IMR-90 (cell line): Measurements from ENCODE around the gene DYNLL2. TPM values are rescaled to one million over a fixed set of nuclear protein-coding genes. Genes with fewer than 3 reads are reported as not detected.

Experiments
- ATAC-seq: fragments of 200-7000 bp; cut with Tn5 transposase; 2 replicates; pipeline ENCODE4 v1.9.1; 2020; ENCODE audit warnings: low read depth, mild to moderate bottlenecking, moderate library complexity
- BruUV-seq: library from RNA; stranded (reverse); fragments of 400-500 nt; replicated peaks from 2 replicates; lab custom pipeline; 2021; lab: Mats Ljungman, UMichigan
- CTCF ChIA-PET: fragments of 300-600 bp; formaldehyde crosslinking; extraction: SDS; loops from one replicate; lab custom pipeline; 2021; ENCODE audit warnings: antibody characterized with exemption; lab: Yijun Ruan, JAX
- POLR2A ChIA-PET: fragments of 300-600 bp; sonication (Branson Sonifier 250); formaldehyde crosslinking; loops from one replicate; lab custom pipeline; 2022; ENCODE audit warnings: antibody characterized with exemption; ENCODE audit not compliant: unreplicated experiment; lab: Charles Lee
- DNase-seq: peaks from one replicate; pipeline ENCODE4 v3.0.0; 2013
- H2AFZ ChIP-seq: replicated peaks from 2 replicates; pipeline ENCODE3; 2013; ENCODE audit warnings: low read length, mild to moderate bottlenecking; ENCODE audit not compliant: poor library complexity
- H2AK5ac ChIP-seq: 2 replicates; pipeline ENCODE4 v1.6.1; 2013; ENCODE audit warnings: low read depth, low read length, inconsistent platforms
- H2AK9ac ChIP-seq: replicated peaks from 2 replicates; pipeline ENCODE3; 2013; ENCODE audit warnings: mild to moderate bottlenecking, low read depth, low read length, moderate library complexity; ENCODE audit not compliant: poor library complexity
- H2BK120ac ChIP-seq: 2 replicates; pipeline ENCODE4 v1.6.1; 2013; ENCODE audit warnings: low read depth, low read length, inconsistent platforms
- H2BK15ac ChIP-seq: 3 replicates; pipeline ENCODE4 v1.6.1; 2013; ENCODE audit warnings: low read depth, low read length, inconsistent platforms
- H2BK20ac ChIP-seq: 2 replicates; pipeline ENCODE4 v1.6.1; 2013; ENCODE audit warnings: low read depth, mild to moderate bottlenecking, inconsistent platforms, low read length, moderate library complexity
- H2BK5ac ChIP-seq: 2 replicates; pipeline ENCODE4 v1.6.1; 2013; ENCODE audit warnings: mild to moderate bottlenecking, low read depth, low read length, inconsistent platforms; ENCODE audit not compliant: poor library complexity, severe bottlenecking
- H3K14ac ChIP-seq: replicated peaks from 2 replicates; pipeline ENCODE4 v1.6.1; 2013; ENCODE audit warnings: low read depth, low read length, inconsistent platforms
- H3K18ac ChIP-seq: 2 replicates; pipeline ENCODE4 v1.6.1; 2013; ENCODE audit warnings: low read depth, low read length, control low read depth
- H3K23ac ChIP-seq: 2 replicates; pipeline ENCODE4 v1.6.1; 2013; ENCODE audit warnings: low read depth, low read length, inconsistent platforms
- H3K27ac ChIP-seq: 2 replicates; pipeline ENCODE4 v1.5.1; 2013; ENCODE audit warnings: mild to moderate bottlenecking, control low read depth, low read length; ENCODE audit not compliant: insufficient read depth
- H3K27me3 ChIP-seq: 2 replicates; pipeline ENCODE4 v1.6.1; 2013; ENCODE audit warnings: low read length; ENCODE audit not compliant: control insufficient read depth, insufficient read depth
- H3K36me3 ChIP-seq: 2 replicates; pipeline ENCODE4 v1.6.1; 2013; ENCODE audit warnings: low read length, mixed read lengths; ENCODE audit not compliant: control insufficient read depth, insufficient read depth
- H3K4ac ChIP-seq: 2 replicates; pipeline ENCODE4 v1.6.1; 2013; ENCODE audit warnings: low read depth, low read length, inconsistent platforms
- H3K4me1 ChIP-seq: 2 replicates; pipeline ENCODE4 v1.6.1; 2013; ENCODE audit warnings: low read length, mixed read lengths; ENCODE audit not compliant: control insufficient read depth, insufficient read depth
- H3K4me2 ChIP-seq: 2 replicates; pipeline ENCODE4 v1.6.1; 2013; ENCODE audit warnings: low read depth, mild to moderate bottlenecking, control low read depth, low read length, moderate library complexity
- H3K4me3 ChIP-seq: 2 replicates; pipeline ENCODE4 v1.5.1; 2013; ENCODE audit warnings: low read depth, mild to moderate bottlenecking, control low read depth, low read length, moderate library complexity; ENCODE audit not compliant: insufficient read depth
- H3K56ac ChIP-seq: 2 replicates; pipeline ENCODE4 v1.6.1; 2013; ENCODE audit warnings: low read length, inconsistent platforms; ENCODE audit not compliant: insufficient read depth; ENCODE audit errors: extremely low read depth
- H3K79me1 ChIP-seq, 2 experiments: 2 replicates each; pipeline ENCODE4 v1.6.1; 2013; ENCODE audit warnings: low read length in 2 of 2, inconsistent platforms in 1 of 2, low read depth in 1 of 2
- H3K9ac ChIP-seq: 2 replicates; pipeline ENCODE4 v1.6.1; 2013; ENCODE audit warnings: low read depth, low read length, control low read depth
- H3K9me1 ChIP-seq: 2 replicates; pipeline ENCODE4 v1.6.1; 2013; ENCODE audit warnings: low read length, inconsistent platforms; ENCODE audit not compliant: insufficient read depth
- H3K9me3 ChIP-seq: 2 replicates; pipeline ENCODE4 v1.6.1; 2013; ENCODE audit warnings: low read length; ENCODE audit not compliant: control insufficient read depth, insufficient read depth
- H4K20me1 ChIP-seq: 2 replicates; pipeline ENCODE4 v1.6.1; 2013; ENCODE audit warnings: low read length, inconsistent platforms; ENCODE audit not compliant: insufficient read depth
- H4K5ac ChIP-seq: 2 replicates; pipeline ENCODE4 v1.6.1; 2013; ENCODE audit warnings: mild to moderate bottlenecking, low read depth, low read length, control low read depth
- H4K8ac ChIP-seq, 2 experiments: 2 replicates each; pipeline ENCODE4 v1.6.1; 2013; ENCODE audit warnings: low read depth in 2 of 2, low read length in 2 of 2, control low read depth in 1 of 2, inconsistent platforms in 1 of 2
- H4K91ac ChIP-seq: 2 replicates; pipeline ENCODE4 v1.6.1; 2013; ENCODE audit warnings: low read depth, low read length, inconsistent platforms; ENCODE audit not compliant: insufficient read depth
- BHLHE40 ChIP-seq: fragments of 150-350 bp; IDR thresholded peaks from 2 replicates; pipeline ENCODE4 v1.6.1; 2016; ENCODE audit warnings: mild to moderate bottlenecking, low read depth, low read length
- CEBPB ChIP-seq: IDR thresholded peaks from 2 replicates; pipeline ENCODE4 v1.6.1; 2012; ENCODE audit warnings: low read depth, low read length, improper control_type of control experiment
- CHD1 ChIP-seq: IDR thresholded peaks from 2 replicates; pipeline ENCODE4 v1.6.1; 2012; ENCODE audit warnings: low read depth, low read length, improper control_type of control experiment
- CTCF ChIP-seq: conservative IDR thresholded peaks from 2 replicates; pipeline ENCODE4 v1.5.1; 2012; ENCODE audit warnings: mild to moderate bottlenecking, low read depth, low read length, improper control_type of control experiment
- ELK1 ChIP-seq: fragments of 150-350 bp; IDR thresholded peaks from 2 replicates; pipeline ENCODE4 v1.6.1; 2016; ENCODE audit warnings: low read depth, mild to moderate bottlenecking, low read length, moderate library complexity, borderline replicate concordance
- FOS ChIP-seq: fragments of 150-350 bp; IDR thresholded peaks from 2 replicates; pipeline ENCODE4 v1.6.1; 2016; ENCODE audit warnings: low read depth, low read length
- MAFK ChIP-seq: IDR thresholded peaks from 2 replicates; pipeline ENCODE4 v1.6.1; 2012; ENCODE audit warnings: low read depth, low read length, improper control_type of control experiment
- MAZ ChIP-seq: IDR thresholded peaks from 2 replicates; pipeline ENCODE4 v1.6.1; 2012; ENCODE audit warnings: low read depth, mild to moderate bottlenecking, low read length, improper control_type of control experiment, moderate library complexity, borderline replicate concordance
- MXI1 ChIP-seq: IDR thresholded peaks from 2 replicates; pipeline ENCODE4 v1.6.1; 2012; ENCODE audit warnings: low read depth, mild to moderate bottlenecking, low read length, moderate library complexity, borderline replicate concordance
- NFE2L2 ChIP-seq: fragments of 150-350 bp; IDR thresholded peaks from 2 replicates; pipeline ENCODE4 v1.6.1; 2016; ENCODE audit warnings: low read depth, mild to moderate bottlenecking, low read length
- POLR2A ChIP-seq: IDR thresholded peaks from 2 replicates; pipeline ENCODE4 v1.6.1; 2012; ENCODE audit warnings: mild to moderate bottlenecking, low read depth, low read length
- RAD21 ChIP-seq: IDR thresholded peaks from 2 replicates; pipeline ENCODE4 v1.6.1; 2012; ENCODE audit warnings: low read length, improper control_type of control experiment
- RCOR1 ChIP-seq: IDR thresholded peaks from 2 replicates; pipeline ENCODE4 v1.6.1; 2012; ENCODE audit warnings: mild to moderate bottlenecking, low read length, improper control_type of control experiment; ENCODE audit not compliant: insufficient replicate concordance
- RFX5 ChIP-seq: IDR thresholded peaks from 2 replicates; pipeline ENCODE4 v1.8.0; 2012; ENCODE audit warnings: low read depth, mild to moderate bottlenecking, low read length, moderate library complexity
- SMC3 ChIP-seq: fragments of 150-350 bp; IDR thresholded peaks from 2 replicates; pipeline ENCODE4 v1.6.1; 2016; ENCODE audit warnings: low read depth, mild to moderate bottlenecking, antibody characterized with exemption, low read length, moderate library complexity
- USF2 ChIP-seq: fragments of 150-350 bp; IDR thresholded peaks from 2 replicates; pipeline ENCODE4 v1.6.1; 2017; ENCODE audit warnings: mild to moderate bottlenecking, antibody characterized with exemption, low read length, low read depth
- WGBS, 2 experiments: methylation state at CpG; one replicate each; pipeline versions ENCODE4 v1.1.5 to v1.1.7; 2013; ENCODE audit warnings: missing lambda C conversion rate in 2 of 2; ENCODE audit not compliant: insufficient read length in 1 of 2; ENCODE audit errors: extremely low coverage in 2 of 2; 5-methylcytosine and 5-hydroxymethylcytosine counted together
- dilution Hi-C: fragments of 300-500 bp; cut with HindIII; formaldehyde crosslinking; loops from one replicate; pipeline ENCODE4 v1.14.3; 2018; ENCODE audit warnings: low sequenced_read_pairs; ENCODE audit not compliant: unreplicated experiment
- in situ Hi-C: fragments of 300-500 bp; cut with MboI; formaldehyde crosslinking; loops from 3 replicates; pipeline ENCODE4 v1.14.3; 2019; ENCODE audit warnings: low sequenced_read_pairs, inconsistent platforms, mixed read lengths
- intact Hi-C: fragments of 100-400 bp; cut with micrococcal nuclease; formaldehyde crosslinking; loops from 2 replicates; pipeline ENCODE4 v1.10.0; 2022
- polyA plus RNA-seq, 3 experiments: library from polyadenylated mRNA; depleted of rRNA; stranded (reverse); fragments of >200 nt; gene quantifications; 2 replicates each; pipeline ENCODE4 v1.2.3, GENCODE V29; 2012; ENCODE audit warnings: low replicate concordance in 1 of 3
- total RNA-seq: library from RNA; depleted of rRNA; stranded (reverse); fragments of >200 nt; gene quantifications from 2 replicates; pipeline ENCODE4 v1.2.3, GENCODE V29; 2012

The DYNLL2 gene
- total and polyA plus RNA-seq, 2 of the 4 experiments (the other 2 are of a cell fraction) = 9.1 to 14.2 TPM

GRCh38 chr17:58051468-58051867, 31.8 kb upstream of the DYNLL2 start:
- intact Hi-C loops (no loop called here), in situ Hi-C loops (no loop called here), dilution Hi-C loops (no loop called here)
- Histone ChIP-seq H2AFZ (no peak overlapping the region), H3K18ac (no peak overlapping the region), H2BK15ac (no peak overlapping the region), H2AK5ac (no peak overlapping the region), H3K23ac (no peak overlapping the region), H3K9ac (no peak overlapping the region), H3K4ac (no peak overlapping the region), H3K79me1 (no peaks in the 10 kb centered on the region), H2BK20ac (no peak overlapping the region), H4K5ac (no peak overlapping the region), H4K8ac (no peak overlapping the region), H2BK5ac (no peak overlapping the region), H3K4me1 (no peaks in the 10 kb centered on the region), H4K20me1 (no peaks in the 10 kb centered on the region), H3K9me1 (no peaks in the 10 kb centered on the region), H3K14ac (no peak overlapping the region), H4K91ac (no peak overlapping the region), H3K27ac (no peak overlapping the region), H3K4me2 (no peak overlapping the region), H3K9me3 (no peaks in the 10 kb centered on the region), H3K56ac (no peak overlapping the region), H3K4me3 (no peak overlapping the region), H3K36me3 (no peaks in the 10 kb centered on the region), H2BK120ac (no peak overlapping the region), H3K27me3 (peaks cover 23% of the 10 kb centered on the region), H2AK9ac (no peak overlapping the region)
- ChIA-PET CTCF (no interaction called here), POLR2A (no interaction called here)
- BruUV-seq = no TSS peak
- WGBS, 2 experiments = no CpG with 5 or more reads among the region's 1 CpG
- DNase-seq (no peak), ATAC-seq (no peak)
- TF ChIP-seq SMC3 (no peak), CEBPB (no peak), NFE2L2 (no peak), MAZ (no peak), BHLHE40 (no peak), RCOR1 (no peak), CTCF (no peak), MXI1 (no peak), ELK1 (no peak), RFX5 (no peak), MAFK (no peak), FOS (no peak), CHD1 (no peak), RAD21 (no peak), USF2 (no peak), POLR2A (no peak)
